MM.1S (cell line): ENCODE results near the gene ZNF454.

Experiments
- CTCF ChIP-seq: fragments of 300-600 bp; sonication (generic); IDR thresholded peaks from 2 replicates; pipeline ENCODE4 v1.5.1; 2016; ENCODE audit warnings: antibody characterized with exemption, low read length, mixed read lengths
- EZH2 ChIP-seq: fragments of 300-600 bp; sonication (generic); optimal IDR thresholded peaks from 2 replicates; pipeline ENCODE3; 2017; ENCODE audit warnings: low read depth, mild to moderate bottlenecking, antibody characterized with exemption, low read length, mixed read lengths

GRCh38 chr5:178940569-178941360 is at the start of gene ZNF454:
- TF ChIP-seq EZH2 = no peak
- TF ChIP-seq CTCF = no peak
